OCI-M2 (cell line): ENCODE measurements around the gene PLXNA4.

Source experiments
- DNase-seq: peaks from one replicate; lab custom pipeline; 2025; ENCODE audit not compliant: unreplicated experiment; lab: John Stamatoyannopoulos, UW

Gene PLXNA4

DNA sequence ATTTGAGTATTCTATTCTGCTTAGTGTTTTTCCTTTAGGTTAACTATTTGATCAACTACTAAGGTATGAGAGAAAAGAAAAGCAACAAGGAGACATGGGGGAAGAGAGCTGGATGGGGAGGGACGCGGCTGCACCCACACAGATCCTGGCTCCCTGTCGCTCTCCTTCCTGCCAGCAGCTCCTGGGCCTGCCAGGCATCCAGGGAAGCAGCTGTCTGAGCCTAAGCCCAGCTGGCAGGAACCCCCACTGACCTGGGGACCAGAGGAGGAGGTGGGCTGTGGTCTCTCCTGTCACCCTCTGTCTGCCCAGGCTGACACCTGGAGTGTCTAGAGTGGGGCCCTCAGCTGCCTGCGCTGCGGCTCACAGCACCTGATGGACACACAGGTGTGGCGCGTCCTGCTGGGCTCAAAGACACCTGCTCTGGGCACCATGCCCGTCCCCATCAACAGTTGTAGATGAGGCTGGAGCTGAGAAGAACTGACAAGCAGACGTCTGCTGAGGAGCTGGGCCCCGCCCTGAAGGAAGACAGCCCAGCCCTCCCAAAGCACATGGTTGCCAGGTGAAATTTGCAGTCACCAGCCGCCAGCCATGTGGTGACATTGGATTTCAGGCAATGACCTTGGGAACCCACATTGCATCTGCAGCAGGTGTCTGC lies 207.9 kb downstream of the PLXNA4 start:
- no peak for DNase-seq

- no peak for DNase-seq
Measured at GRCh38 chr7:132367795-132368194, 208.5 kb downstream of the PLXNA4 start.

GRCh38 chr7:132367004-132367403 lies 209.3 kb downstream of the PLXNA4 start:
- no peak for DNase-seq

GRCh38 chr7:132364226-132364625 lies 212.0 kb downstream of the PLXNA4 start:
- DNase-seq: no peak

- no peak for DNase-seq
Measured at GRCh38 chr7:132362059-132362458, 214.2 kb downstream of the PLXNA4 start.

DNA sequence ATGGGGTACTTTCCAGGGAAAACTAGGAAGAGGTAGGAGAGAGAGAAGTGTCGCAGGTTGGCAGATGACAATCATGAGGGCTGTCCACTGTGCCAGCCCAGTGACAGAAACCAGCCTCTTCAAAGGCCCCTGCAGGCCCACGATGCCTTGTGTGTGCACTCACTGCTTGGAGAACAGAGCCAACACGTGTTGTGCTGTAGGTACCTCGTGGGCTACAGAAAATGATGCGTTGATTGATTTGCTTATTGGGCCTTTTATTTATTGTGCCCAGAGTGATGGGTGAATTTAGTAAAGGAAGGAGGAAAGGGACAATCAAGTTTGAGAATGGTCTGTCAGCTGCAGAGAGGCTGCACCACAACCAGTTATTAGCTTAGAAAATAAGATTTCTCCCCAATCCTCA lies 215.1 kb downstream of the PLXNA4 start:
- no peak for DNase-seq

DNA sequence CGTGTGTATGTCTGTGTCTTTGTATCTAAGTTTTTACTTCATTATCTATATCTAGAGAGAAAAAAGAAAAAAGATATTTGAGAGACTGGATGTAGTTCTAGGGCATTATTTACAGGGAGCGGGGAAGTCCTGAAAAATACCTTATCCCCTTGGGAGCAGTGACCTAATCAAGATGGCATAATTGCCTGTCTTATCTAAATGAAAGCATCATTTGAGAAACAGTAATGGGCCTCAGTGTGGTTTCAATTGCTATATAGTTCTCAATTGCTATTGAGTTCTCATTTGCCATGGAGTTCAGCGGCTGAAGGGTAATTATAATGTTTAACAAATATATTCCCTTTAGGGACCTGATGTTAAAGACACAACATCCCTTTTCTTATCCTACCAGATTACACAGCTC lies 216.5 kb downstream of the PLXNA4 start:
- DNase-seq: no peak

DNA sequence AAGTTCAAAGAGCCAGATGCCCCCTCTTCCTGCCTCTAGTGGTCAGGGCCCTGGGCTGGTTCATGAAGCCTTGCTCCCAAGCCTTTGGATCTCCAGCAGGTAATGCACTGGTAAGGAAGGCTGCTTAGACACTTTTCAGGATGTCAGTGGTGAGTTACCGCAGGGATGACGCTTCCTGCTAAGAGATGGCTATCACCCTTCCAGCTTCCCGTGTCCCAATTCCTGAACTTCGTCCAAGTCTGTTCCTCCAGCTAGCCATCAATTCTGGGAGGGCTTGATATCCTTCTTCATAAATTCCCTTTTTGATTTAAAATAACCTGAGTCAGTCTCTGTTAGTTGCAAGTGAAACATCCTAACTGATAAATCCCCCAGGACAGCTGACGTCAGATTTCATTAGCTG lies 221.2 kb downstream of the PLXNA4 start:
- no peak for DNase-seq

DNA sequence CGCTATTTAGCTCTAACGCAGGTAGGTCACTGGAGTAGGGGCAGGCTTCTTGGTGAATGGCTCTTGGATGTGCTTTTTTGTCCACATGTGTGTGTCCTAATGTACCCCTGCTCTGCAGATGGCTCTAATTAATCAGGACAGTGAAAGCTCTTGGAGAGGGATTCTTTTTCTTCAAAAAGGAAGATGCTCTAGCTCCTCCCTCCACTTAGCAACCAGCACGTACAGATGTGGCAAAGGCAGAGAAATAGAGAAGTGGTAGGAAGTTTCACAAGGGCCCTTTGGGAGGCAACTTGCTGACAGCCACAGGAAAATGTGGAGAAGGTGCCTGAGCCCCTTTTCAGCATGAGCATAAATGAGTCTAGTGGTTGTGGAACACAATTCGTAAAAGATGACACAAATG lies 221.7 kb downstream of the PLXNA4 start:
- no peak for DNase-seq

DNA sequence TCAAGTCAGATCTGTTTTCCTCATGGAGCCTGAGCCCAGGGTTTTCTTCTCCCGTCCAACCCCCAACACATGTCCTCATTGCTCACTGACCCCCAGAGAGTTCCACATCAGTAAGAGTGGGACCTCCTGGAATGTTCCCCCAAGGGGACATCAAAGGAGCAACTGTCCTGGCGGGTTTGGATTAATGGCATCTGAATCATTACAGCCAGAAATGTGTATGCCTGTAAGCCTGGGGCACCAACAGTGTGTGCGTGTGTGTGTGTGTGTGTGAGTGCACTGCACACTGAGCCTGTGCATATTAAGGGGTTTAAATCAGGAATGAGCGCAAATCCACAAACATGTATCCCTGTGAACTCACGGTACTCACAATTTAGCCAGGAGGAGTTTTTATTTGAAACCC lies 222.3 kb downstream of the PLXNA4 start:
- no peak for DNase-seq

GRCh38 chr7:132352800-132353199 lies 223.5 kb downstream of the PLXNA4 start:
- DNase-seq: no peak

- no peak for DNase-seq
Measured at GRCh38 chr7:132351954-132352499, 224.2 kb downstream of the PLXNA4 start.

DNA sequence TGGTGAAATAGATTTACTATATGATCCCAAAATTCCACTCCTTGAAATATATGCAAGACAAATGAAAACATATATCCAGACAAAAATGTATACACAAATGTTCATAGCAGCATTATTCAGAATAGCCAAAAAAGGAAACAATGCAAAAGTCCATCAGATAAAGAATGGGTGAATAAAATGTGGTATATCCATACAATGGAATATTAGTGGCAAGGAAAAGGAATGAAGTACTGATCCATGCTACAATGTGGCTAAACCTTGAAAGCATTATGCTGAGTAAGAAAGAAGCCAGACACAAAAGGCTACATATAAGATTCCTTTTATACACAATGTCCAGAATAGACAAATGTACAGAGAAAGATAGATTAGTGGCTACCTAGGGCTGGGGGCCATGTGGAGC lies 225.5 kb downstream of the PLXNA4 start:
- DNase-seq: no peak

DNA sequence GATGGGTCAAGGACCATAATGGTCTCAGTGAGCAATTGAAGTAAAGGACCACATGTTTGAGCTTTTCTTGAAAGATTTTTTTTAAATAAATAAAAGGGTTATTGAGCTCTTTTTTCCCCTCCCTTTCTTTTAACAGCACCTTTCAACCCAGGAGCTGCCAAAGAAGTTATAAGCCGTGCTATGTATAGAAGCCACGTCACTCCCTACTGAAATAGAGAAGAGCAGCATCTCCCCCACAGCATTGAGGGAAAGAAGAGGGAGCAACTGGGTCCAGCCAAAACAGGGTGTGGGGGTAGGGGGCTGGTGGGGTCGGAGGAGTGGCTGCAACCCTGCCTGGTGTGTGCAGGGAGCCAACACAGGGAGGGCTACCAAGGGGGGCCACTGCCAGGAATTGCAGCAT lies 227.2 kb downstream of the PLXNA4 start:
- DNase-seq: no peak

DNA sequence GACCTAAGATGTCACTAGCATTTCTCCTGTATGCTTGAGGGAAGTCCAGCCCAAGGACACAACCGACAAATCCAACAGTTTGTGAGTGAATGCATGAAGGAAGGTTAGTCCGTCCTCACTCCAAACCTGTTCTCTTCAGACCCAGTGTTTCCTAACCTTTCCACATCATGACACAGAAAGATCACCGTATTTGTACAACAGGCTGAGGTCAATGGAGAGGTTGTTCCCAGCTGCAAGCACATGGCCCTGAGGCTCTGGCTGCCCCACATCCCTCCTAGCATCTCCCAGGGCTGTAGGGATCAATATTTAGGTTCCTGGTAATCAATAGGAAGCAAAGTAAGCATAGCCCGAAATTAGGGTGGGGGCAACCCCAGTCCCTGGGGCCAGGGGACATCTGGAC lies 227.9 kb downstream of the PLXNA4 start:
- DNase-seq: no peak

GRCh38 chr7:132347858-132348257 lies 228.4 kb downstream of the PLXNA4 start:
- DNase-seq: no peak

GRCh38 chr7:132347123-132347522 lies 229.1 kb downstream of the PLXNA4 start:
- DNase-seq: no peak

- no peak for DNase-seq
Measured at GRCh38 chr7:132345543-132346129, 230.6 kb downstream of the PLXNA4 start.

DNA sequence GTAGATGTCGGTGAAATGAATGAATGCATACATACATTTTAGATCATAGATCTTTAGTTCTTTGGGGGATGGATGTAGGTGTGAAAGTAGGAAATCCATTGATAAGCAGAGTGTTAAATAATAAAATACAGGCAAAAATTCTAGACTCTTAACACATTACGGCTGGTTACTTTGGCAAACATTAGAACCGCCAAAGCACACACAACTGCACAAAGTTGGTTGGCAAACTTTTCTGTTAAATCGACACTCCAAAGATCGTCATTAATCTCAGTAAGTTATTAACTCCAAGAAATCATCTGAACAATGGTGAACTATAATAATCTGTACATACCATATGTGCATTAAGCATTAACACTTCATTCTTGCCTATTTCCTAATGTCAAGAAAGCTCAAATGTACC lies 231.2 kb downstream of the PLXNA4 start:
- DNase-seq: no peak

GRCh38 chr7:132343199-132343598 lies 233.1 kb downstream of the PLXNA4 start:
- DNase-seq: no peak

DNA sequence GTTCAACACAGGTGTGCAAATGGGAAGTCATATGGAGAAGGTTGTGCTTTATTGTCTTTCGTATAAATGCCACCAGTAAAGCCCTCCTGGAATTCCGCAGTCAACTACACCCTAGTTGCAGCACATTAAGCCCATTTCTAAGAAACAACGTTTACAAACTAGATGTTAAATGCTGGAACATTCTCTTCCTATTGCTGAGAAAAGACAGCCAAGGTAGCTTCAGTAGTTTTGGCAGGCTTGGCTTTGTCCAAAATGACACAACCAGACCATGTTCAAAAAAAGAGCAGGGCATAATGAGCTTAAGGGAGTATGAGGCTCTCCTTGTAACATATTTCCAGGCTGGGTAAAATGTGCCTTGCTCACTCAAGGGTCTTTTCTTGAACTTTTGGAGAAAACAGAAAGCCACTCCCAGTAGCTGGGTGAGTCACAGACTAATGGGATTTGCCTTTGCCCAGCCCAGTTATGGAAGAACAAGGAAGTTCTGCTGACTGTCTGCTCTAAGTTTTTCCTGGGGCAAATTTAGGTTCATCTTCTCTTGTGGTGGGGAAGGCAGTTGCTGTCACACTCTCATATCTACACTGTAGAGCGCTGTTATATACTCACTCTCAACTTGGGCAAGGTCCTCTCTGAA lies 238.7 kb downstream of the PLXNA4 start:
- DNase-seq: no peak

- no peak for DNase-seq
Measured at GRCh38 chr7:132336797-132337196, 239.5 kb downstream of the PLXNA4 start.
